ENCODE results near the gene CDK13.

- no peak for TF ChIP-seq CTCF (IDR thresholded peaks at IDR 0.05; ENCODE audit: low read length)
- no peak for TF ChIP-seq EZH2 (optimal IDR thresholded peaks at IDR 0.05; ENCODE audit: low read depth, low read length)
- TF ChIP-seq EZH2phosphoT487 (IDR thresholded peaks at IDR 0.05; ENCODE audit: low read length) = no peak
Observed at GRCh38 chr7:39934132-39934531, 15.9 kb upstream of the CDK13 start.
